Forelimb muscle (tissue), 1 donor: Measurements from ENCODE around the gene SKP2. TPM values are rescaled to one million over a fixed set of nuclear protein-coding genes. Genes with fewer than 3 reads are reported as not detected.
A peak's percentile ranks its signal among the peaks of the same experiment; 100 is the strongest.
"Not testable (repeated sequence)": the region's sequence is repeated elsewhere in the genome, so short reads cannot be mapped to it uniquely, and the experiment has no call there.

ENCODE experiments used
- DNase-seq: peaks from one replicate; pipeline ENCODE4 v3.0.0-alpha.2; 2013; ENCODE audit warnings: low read depth
- polyA plus RNA-seq: library from polyadenylated mRNA; unstranded; fragments of 120-200 nt; gene quantifications from one replicate; pipeline ENCODE4 v1.2.1, GENCODE V29; 2013; ENCODE audit not compliant: insufficient read length

SKP2 gene
- polyA plus RNA-seq, 1 donor, result 44.9 TPM

- no peak for DNase-seq
Measured at GRCh38 chr5:36156619-36157018, 4.7 kb downstream of the SKP2 start.

GRCh38 chr5:36158144-36158543 is 6.2 kb downstream of the SKP2 start:
- no peak for DNase-seq

- no peak for DNase-seq
Measured at GRCh38 chr5:36160617-36161016, 8.7 kb downstream of the SKP2 start.

- no peak for DNase-seq
Measured at GRCh38 chr5:36161361-36161760, 9.4 kb downstream of the SKP2 start.

GRCh38 chr5:36162810-36163486 is 11.0 kb downstream of the SKP2 start:
- DNase-seq, result no peak

- DNase-seq, result no peak
Measured at GRCh38 chr5:36164461-36164860, 12.6 kb downstream of the SKP2 start.

- no peak for DNase-seq
Measured at GRCh38 chr5:36168737-36169136, 16.8 kb downstream of the SKP2 start.

- no peak for DNase-seq
Measured at GRCh38 chr5:36170832-36171424, 19.0 kb downstream of the SKP2 start.

- DNase-seq, result no peak
Measured at GRCh38 chr5:36172599-36172998, 20.7 kb downstream of the SKP2 start.

- no peak for DNase-seq
Measured at GRCh38 chr5:36173426-36173825, 21.5 kb downstream of the SKP2 start.

GRCh38 chr5:36174119-36174518 is 22.2 kb downstream of the SKP2 start:
- DNase-seq, result no peak

GRCh38 chr5:36175043-36175442 is 23.1 kb downstream of the SKP2 start:
- no peak for DNase-seq

- DNase-seq, result no peak
Measured at GRCh38 chr5:36177154-36177553, 25.2 kb downstream of the SKP2 start.

GRCh38 chr5:36177715-36178523 is 26.0 kb downstream of the SKP2 start:
- DNase-seq, result peak; percentile 19

- DNase-seq, result no peak
Measured at GRCh38 chr5:36178524-36178890, 26.6 kb downstream of the SKP2 start.

GRCh38 chr5:36179950-36180349 is 28.0 kb downstream of the SKP2 start:
- DNase-seq, result no peak

GRCh38 chr5:36180556-36181350 is 28.8 kb downstream of the SKP2 start:
- DNase-seq, result no peak

- DNase-seq, result no peak
Measured at GRCh38 chr5:36181774-36182173, 29.9 kb downstream of the SKP2 start.

- not testable (repeated sequence) for DNase-seq
Measured at GRCh38 chr5:36184408-36184807, 32.5 kb downstream of the SKP2 start.

GRCh38 chr5:36193746-36194145 is 41.8 kb downstream of the SKP2 start:
- DNase-seq, result no peak

GRCh38 chr5:36198281-36198680 is 46.4 kb downstream of the SKP2 start:
- DNase-seq, result no peak

- not testable (repeated sequence) for DNase-seq
Measured at GRCh38 chr5:36198783-36199182, 46.9 kb downstream of the SKP2 start.
